H9 (cell line): Measurements from ENCODE around the gene KRT3. TPM values are rescaled to one million over a fixed set of nuclear protein-coding genes. Genes with fewer than 3 reads are reported as not detected.

Source experiments
- DNase-seq: peaks from one replicate; pipeline ENCODE4 v3.0.0-alpha.2; 2017
- H2AFZ ChIP-seq: one replicate; pipeline ENCODE4 v1.6.1; 2013; ENCODE audit warnings: mild to moderate bottlenecking, low read length, control low read depth, moderate library complexity
- H2AK5ac ChIP-seq: 2 replicates; pipeline ENCODE4 v1.6.1; 2013; ENCODE audit warnings: low read length, control low read depth, mixed read lengths; ENCODE audit not compliant: insufficient read length
- H2BK120ac ChIP-seq: one replicate; pipeline ENCODE4 v1.6.1; 2013; ENCODE audit warnings: low read depth, mild to moderate bottlenecking, low read length, control low read depth, inconsistent platforms; ENCODE audit not compliant: poor library complexity, severe bottlenecking
- H2BK12ac ChIP-seq: 2 replicates; pipeline ENCODE4 v1.6.1; 2013; ENCODE audit warnings: low read length, control low read depth, mixed read lengths, low read depth; ENCODE audit not compliant: insufficient read length
- H2BK15ac ChIP-seq: 2 replicates; pipeline ENCODE4 v1.6.1; 2013; ENCODE audit warnings: low read depth, low read length, control low read depth
- H2BK20ac ChIP-seq: one replicate; pipeline ENCODE4 v1.6.1; 2013; ENCODE audit warnings: low read depth, mild to moderate bottlenecking, low read length, control low read depth, inconsistent platforms; ENCODE audit not compliant: poor library complexity, severe bottlenecking
- H2BK5ac ChIP-seq: 2 replicates; pipeline ENCODE4 v1.6.1; 2013; ENCODE audit warnings: low read length, control low read depth, mixed read lengths; ENCODE audit not compliant: insufficient read length
- H3K14ac ChIP-seq: 2 replicates; pipeline ENCODE4 v1.6.1; 2013; ENCODE audit warnings: low read length, control low read depth; ENCODE audit not compliant: insufficient read depth
- H3K18ac ChIP-seq: 2 replicates; pipeline ENCODE4 v1.6.1; 2013; ENCODE audit warnings: low read depth, mild to moderate bottlenecking, mixed read lengths, low read length, control low read depth; ENCODE audit not compliant: insufficient read length
- H3K23ac ChIP-seq: 2 replicates; pipeline ENCODE4 v1.6.1; 2013; ENCODE audit warnings: low read length, control low read depth, mixed read lengths, low read depth; ENCODE audit not compliant: insufficient read length
- H3K23me2 ChIP-seq: 2 replicates; pipeline ENCODE4 v1.6.1; 2013; ENCODE audit warnings: low read depth, mild to moderate bottlenecking, mixed read lengths, low read length, control low read depth; ENCODE audit not compliant: insufficient read length, poor library complexity, severe bottlenecking
- H3K27ac ChIP-seq: 2 replicates; pipeline ENCODE4 v1.5.1; 2013; ENCODE audit warnings: low read length, control low read depth, mixed read lengths, low read depth; ENCODE audit not compliant: insufficient read length
- H3K27me3 ChIP-seq: 2 replicates; pipeline ENCODE4 v1.6.1; 2013; ENCODE audit warnings: low read length, control low read depth, inconsistent platforms; ENCODE audit not compliant: insufficient read depth
- H3K4ac ChIP-seq: 2 replicates; pipeline ENCODE4 v1.6.1; 2013; ENCODE audit warnings: low read depth, mild to moderate bottlenecking, control low read depth, inconsistent platforms, low read length, moderate library complexity
- H3K4me1 ChIP-seq: 2 replicates; pipeline ENCODE4 v1.6.1; 2013; ENCODE audit warnings: low read length, control low read depth, inconsistent platforms; ENCODE audit not compliant: insufficient read depth
- H3K4me2 ChIP-seq: 2 replicates; pipeline ENCODE4 v1.6.1; 2013; ENCODE audit warnings: low read length, control low read depth, mixed read lengths; ENCODE audit not compliant: insufficient read length, insufficient read depth
- H3K56ac ChIP-seq: 2 replicates; pipeline ENCODE4 v1.6.1; 2013; ENCODE audit warnings: low read depth, mild to moderate bottlenecking, mixed read lengths, low read length, control low read depth; ENCODE audit not compliant: insufficient read length
- H3K79me1 ChIP-seq: 2 replicates; pipeline ENCODE4 v1.6.1; 2013; ENCODE audit warnings: low read depth, mild to moderate bottlenecking, moderate library complexity, low read length, control low read depth, inconsistent platforms; ENCODE audit not compliant: insufficient read depth, poor library complexity, severe bottlenecking
- H3K79me2 ChIP-seq: 2 replicates; pipeline ENCODE4 v1.6.1; 2013; ENCODE audit warnings: low read length, control low read depth, inconsistent platforms; ENCODE audit not compliant: insufficient read depth
- H3K9ac ChIP-seq: 2 replicates; pipeline ENCODE4 v1.6.1; 2013; ENCODE audit warnings: low read length, control low read depth, mixed read lengths; ENCODE audit not compliant: insufficient read length; ENCODE audit errors: extremely low read depth
- H3K9me3 ChIP-seq: one replicate; pipeline ENCODE4 v1.6.1; 2013; ENCODE audit warnings: low read depth, low read length, inconsistent platforms; ENCODE audit not compliant: control insufficient read depth
- H3T11ph ChIP-seq: one replicate; pipeline ENCODE4 v1.6.1; 2013; ENCODE audit warnings: mild to moderate bottlenecking, low read length, control low read depth, inconsistent platforms
- H4K20me1 ChIP-seq: one replicate; pipeline ENCODE4 v1.6.1; 2013; ENCODE audit not compliant: control insufficient read depth, insufficient read length, insufficient read depth
- H4K5ac ChIP-seq: 2 replicates; pipeline ENCODE4 v1.6.1; 2013; ENCODE audit warnings: low read depth, mild to moderate bottlenecking, mixed read lengths, low read length, control low read depth; ENCODE audit not compliant: insufficient read length
- H4K8ac ChIP-seq: replicated peaks from 2 replicates; pipeline ENCODE4 v1.6.1; 2013; ENCODE audit warnings: low read length, control low read depth, mixed read lengths, low read depth; ENCODE audit not compliant: insufficient read length
- H4K91ac ChIP-seq: 2 replicates; pipeline ENCODE4 v1.6.1; 2013; ENCODE audit warnings: low read depth, mild to moderate bottlenecking, moderate library complexity, mixed read lengths, low read length, control low read depth; ENCODE audit not compliant: insufficient read length
- H3K27ac Mint-ChIP-seq, 3 experiments: 2 replicates in 2 of 3; 3 replicates in 1 of 3; pipeline ENCODE4 v1.8.0; 2020 to 2021; ENCODE audit warnings: mixed read lengths in 3 of 3, mild to moderate bottlenecking in 1 of 3, moderate library complexity in 1 of 3
- H3K27me3 Mint-ChIP-seq: 2 replicates; pipeline ENCODE4 v1.8.0; 2021; ENCODE audit warnings: low read depth, mild to moderate bottlenecking, moderate library complexity, mixed read lengths
- H3K36me3 Mint-ChIP-seq, 3 experiments: 2 replicates in 2 of 3; 3 replicates in 1 of 3; pipeline ENCODE4 v1.8.0; 2020 to 2021; ENCODE audit warnings: low read depth in 3 of 3, mixed read lengths in 3 of 3; ENCODE audit not compliant: insufficient read depth in 1 of 3
- H3K4me1 Mint-ChIP-seq, 2 experiments: 2 replicates each; pipeline ENCODE4 v1.8.0; 2020; ENCODE audit warnings: mixed read lengths in 2 of 2
- H3K4me3 Mint-ChIP-seq, 2 experiments: 2 replicates in 1 of 2; 3 replicates in 1 of 2; pipeline ENCODE4 v1.8.0; 2020 to 2021; ENCODE audit warnings: mild to moderate bottlenecking in 2 of 2, mixed read lengths in 2 of 2, moderate library complexity in 1 of 2
- H3K9me3 Mint-ChIP-seq, 2 experiments: 2 replicates in 1 of 2; 3 replicates in 1 of 2; pipeline ENCODE4 v1.8.0; 2020; ENCODE audit warnings: mild to moderate bottlenecking in 2 of 2, mixed read lengths in 2 of 2, moderate library complexity in 1 of 2
- WGBS: extraction: QIAGEN DNeasy Blood & Tissue Kit; methylation state at CpG from one replicate; pipeline ENCODE4 v1.1.7; 2013; ENCODE audit warnings: missing lambda C conversion rate, low lambda C conversion rate, mixed read lengths; ENCODE audit not compliant: insufficient read length; ENCODE audit errors: extremely low coverage; 5-methylcytosine and 5-hydroxymethylcytosine counted together
- total RNA-seq: library from RNA; stranded (reverse); gene quantifications from 2 replicates; pipeline ENCODE4 v1.2.1, GENCODE V29; 2021
- TF ChIP-seq, protein P1 (sequence below): fragments of 200-600 bp; sonication (generic); conservative IDR thresholded peaks from 3 replicates; pipeline ENCODE4 v1.8.0; 2021; ENCODE audit warnings: antibody characterized with exemption, mild to moderate bottlenecking

The KRT3 gene
- total RNA-seq, 1 experiment from 2014 or later = not detected

GRCh38 chr12:52778833-52779232 lies 17.1 kb downstream of the KRT3 start:
- H2BK15ac ChIP-seq = no peak overlapping the region
- no peaks in the 10 kb centered on the region for H3K9me3 ChIP-seq
- TF ChIP-seq, protein P1, sequence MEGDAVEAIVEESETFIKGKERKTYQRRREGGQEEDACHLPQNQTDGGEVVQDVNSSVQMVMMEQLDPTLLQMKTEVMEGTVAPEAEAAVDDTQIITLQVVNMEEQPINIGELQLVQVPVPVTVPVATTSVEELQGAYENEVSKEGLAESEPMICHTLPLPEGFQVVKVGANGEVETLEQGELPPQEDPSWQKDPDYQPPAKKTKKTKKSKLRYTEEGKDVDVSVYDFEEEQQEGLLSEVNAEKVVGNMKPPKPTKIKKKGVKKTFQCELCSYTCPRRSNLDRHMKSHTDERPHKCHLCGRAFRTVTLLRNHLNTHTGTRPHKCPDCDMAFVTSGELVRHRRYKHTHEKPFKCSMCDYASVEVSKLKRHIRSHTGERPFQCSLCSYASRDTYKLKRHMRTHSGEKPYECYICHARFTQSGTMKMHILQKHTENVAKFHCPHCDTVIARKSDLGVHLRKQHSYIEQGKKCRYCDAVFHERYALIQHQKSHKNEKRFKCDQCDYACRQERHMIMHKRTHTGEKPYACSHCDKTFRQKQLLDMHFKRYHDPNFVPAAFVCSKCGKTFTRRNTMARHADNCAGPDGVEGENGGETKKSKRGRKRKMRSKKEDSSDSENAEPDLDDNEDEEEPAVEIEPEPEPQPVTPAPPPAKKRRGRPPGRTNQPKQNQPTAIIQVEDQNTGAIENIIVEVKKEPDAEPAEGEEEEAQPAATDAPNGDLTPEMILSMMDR = no peak
- H3K27me3 ChIP-seq = no peaks in the 10 kb centered on the region
- no peak overlapping the region for H2BK20ac ChIP-seq
- no peak overlapping the region for H2AFZ ChIP-seq
- DNase-seq = no peak
- WGBS = no CpG with 5 or more reads among the region's 2 CpGs
- H3K79me2 ChIP-seq = no peaks in the 10 kb centered on the region
- no peak overlapping the region for H2BK5ac ChIP-seq
- no peak overlapping the region for H4K5ac ChIP-seq
- no peak overlapping the region for H3K9ac ChIP-seq
- Mint-ChIP-seq H3K4me1 (no peaks in the 10 kb centered on the region), H3K27ac (no peak overlapping the region), H3K27me3 (peaks cover 24% of the 10 kb centered on the region), H3K4me3 (no peak overlapping the region), H3K36me3 (no peaks in the 10 kb centered on the region), H3K9me3 (no peaks in the 10 kb centered on the region)
- no peaks in the 10 kb centered on the region for H3K4me1 ChIP-seq
- H2BK120ac ChIP-seq = no peak overlapping the region
- H3K79me1 ChIP-seq = no peaks in the 10 kb centered on the region
- H3K4me2 ChIP-seq = no peak overlapping the region
- no peaks in the 10 kb centered on the region for H4K20me1 ChIP-seq
- no peak overlapping the region for H3T11ph ChIP-seq
- H4K91ac ChIP-seq = no peak overlapping the region
- no peak overlapping the region for H3K27ac ChIP-seq
- H2AK5ac ChIP-seq = no peak overlapping the region
- no peak overlapping the region for H3K18ac ChIP-seq
- no peak overlapping the region for H4K8ac ChIP-seq
- H3K14ac ChIP-seq = no peak overlapping the region
- no peak overlapping the region for H3K56ac ChIP-seq
- H3K23me2 ChIP-seq = no peaks in the 10 kb centered on the region
- H3K23ac ChIP-seq = no peak overlapping the region
- H3K4ac ChIP-seq = no peak overlapping the region
- no peak overlapping the region for H2BK12ac ChIP-seq
